GM23338 (cell line): ENCODE data around the gene PRSS56. TPM values are rescaled to one million over a fixed set of nuclear protein-coding genes. Genes with fewer than 3 reads are reported as not detected.

Experiments used
- ATAC-seq: fragments of 200-7000 bp; cut with Tn5 transposase; 3 replicates; pipeline ENCODE4 v1.9.1; 2020
- DNase-seq: peaks from one replicate; pipeline ENCODE4 v3.0.0-alpha.2; 2015; ENCODE audit warnings: low spot score
- H2AFZ ChIP-seq: fragments of 200-600 bp; sonication (generic); 2 replicates; pipeline ENCODE4 v1.8.0; 2016; ENCODE audit warnings: antibody characterized with exemption, mild to moderate bottlenecking, moderate library complexity
- H3F3A ChIP-seq: fragments of 200-600 bp; sonication (generic); replicated peaks from 2 replicates; pipeline ENCODE4 v1.8.0; 2017; ENCODE audit warnings: antibody characterized with exemption, mixed run types, low read depth
- H3K27ac ChIP-seq: fragments of 200-600 bp; sonication (generic); 2 replicates; pipeline ENCODE4 v1.6.1; 2016; ENCODE audit warnings: low read depth
- H3K27me3 ChIP-seq: fragments of 200-600 bp; sonication (generic); 2 replicates; pipeline ENCODE4 v1.8.0; 2016; ENCODE audit warnings: mild to moderate bottlenecking, mixed run types, moderate library complexity; ENCODE audit not compliant: insufficient read depth
- H3K36me3 ChIP-seq: fragments of 200-600 bp; sonication (generic); 2 replicates; pipeline ENCODE4 v1.8.0; 2016; ENCODE audit warnings: mild to moderate bottlenecking; ENCODE audit not compliant: insufficient read depth
- H3K4me1 ChIP-seq: fragments of 200-600 bp; sonication (generic); 2 replicates; pipeline ENCODE4 v1.8.0; 2016; ENCODE audit warnings: mild to moderate bottlenecking, moderate library complexity; ENCODE audit not compliant: insufficient read depth
- H3K4me2 ChIP-seq: fragments of 200-600 bp; sonication (generic); 2 replicates; pipeline ENCODE4 v1.7.1; 2017; ENCODE audit warnings: mixed run types
- H3K4me3 ChIP-seq: fragments of 200-600 bp; sonication (generic); 2 replicates; pipeline ENCODE4 v1.6.1; 2016; ENCODE audit warnings: mixed run types
- H3K79me2 ChIP-seq: fragments of 200-600 bp; sonication (generic); replicated peaks from 2 replicates; pipeline ENCODE4 v1.8.0; 2017; ENCODE audit warnings: mild to moderate bottlenecking; ENCODE audit not compliant: insufficient read depth
- H3K9me2 ChIP-seq: fragments of 200-600 bp; sonication (generic); 2 replicates; pipeline ENCODE4 v1.8.0; 2017; ENCODE audit not compliant: insufficient read depth
- H4K20me1 ChIP-seq: fragments of 200-600 bp; sonication (generic); replicated peaks from 2 replicates; pipeline ENCODE4 v1.8.0; 2017; ENCODE audit warnings: mild to moderate bottlenecking; ENCODE audit not compliant: insufficient read depth
- H3K27ac Mint-ChIP-seq: 2 replicates; pipeline ENCODE4 v1.8.0; 2020; ENCODE audit warnings: inconsistent platforms, mild to moderate bottlenecking, moderate library complexity, mixed read lengths
- H3K27me3 Mint-ChIP-seq: 3 replicates; pipeline ENCODE4 v1.8.0; 2022; ENCODE audit warnings: low read depth, mild to moderate bottlenecking, moderate library complexity, mixed read lengths, inconsistent platforms; ENCODE audit not compliant: insufficient read depth, poor library complexity
- H3K36me3 Mint-ChIP-seq: 3 replicates; pipeline ENCODE4 v1.8.0; 2021; ENCODE audit warnings: low read depth, mild to moderate bottlenecking, inconsistent platforms, moderate library complexity, mixed read lengths
- H3K4me1 Mint-ChIP-seq: 3 replicates; pipeline ENCODE4 v1.8.0; 2020; ENCODE audit warnings: mild to moderate bottlenecking, inconsistent platforms, mixed read lengths
- H3K4me3 Mint-ChIP-seq: 3 replicates; pipeline ENCODE4 v1.8.0; 2021; ENCODE audit warnings: moderate library complexity, mild to moderate bottlenecking, inconsistent platforms, mixed read lengths
- H3K9me3 Mint-ChIP-seq: 3 replicates; pipeline ENCODE4 v1.8.0; 2020; ENCODE audit warnings: moderate library complexity, mild to moderate bottlenecking, inconsistent platforms, mixed read lengths
- CREB1 ChIP-seq: fragments of 250-450 bp; sonication (Bioruptor Pico); IDR thresholded peaks from 2 replicates; pipeline ENCODE4 v1.5.0; 2020; ENCODE audit warnings: low read depth, mild to moderate bottlenecking, moderate library complexity
- ETS1 ChIP-seq: IDR thresholded peaks from 2 replicates; pipeline ENCODE4 v1.6.1; 2016; ENCODE audit warnings: antibody characterized with exemption
- EZH2 ChIP-seq: fragments of 200-600 bp; sonication (generic); IDR thresholded peaks from one replicate; pipeline ENCODE4 v1.8.0; 2017; ENCODE audit warnings: antibody characterized with exemption, mild to moderate bottlenecking, low read depth; ENCODE audit not compliant: unreplicated experiment
- JUNB ChIP-seq: IDR thresholded peaks from one replicate; pipeline ENCODE4 v1.6.1; 2016; ENCODE audit warnings: antibody characterized with exemption; ENCODE audit not compliant: unreplicated experiment
- REST ChIP-seq: IDR thresholded peaks from one replicate; pipeline ENCODE4 v1.6.1; 2018; ENCODE audit warnings: antibody characterized with exemption; ENCODE audit not compliant: unreplicated experiment
- STAT1 ChIP-seq: IDR thresholded peaks from one replicate; pipeline ENCODE4 v1.6.1; 2016; ENCODE audit warnings: antibody characterized with exemption; ENCODE audit not compliant: unreplicated experiment
- ZNF331 ChIP-seq: fragments of 250-450 bp; sonication (Bioruptor Pico); IDR thresholded peaks from 2 replicates; pipeline ENCODE4 v1.5.0; 2020; ENCODE audit warnings: low read depth, mild to moderate bottlenecking, moderate library complexity
- ZNF462 ChIP-seq: fragments of 250-450 bp; sonication (Bioruptor Pico); IDR thresholded peaks from 2 replicates; pipeline ENCODE4 v1.5.0; 2020; ENCODE audit warnings: mild to moderate bottlenecking, moderate library complexity
- polyA plus RNA-seq: library from polyadenylated mRNA; unstranded; fragments of >200 nt; fragmentation: Nextera tagmentation; extraction: Ambion mirVana; gene quantifications from 2 replicates; pipeline ENCODE4 v1.2.1, GENCODE V29; 2016
- total RNA-seq: library from RNA; depleted of rRNA; stranded (reverse); fragments of >200 nt; shearing (Covaris generic); gene quantifications from 2 replicates; pipeline ENCODE4 v1.2.3, GENCODE V29; 2014

The PRSS56 gene
- total and polyA plus RNA-seq, 2 experiments from 2014 or later: 0.27 to 0.31 TPM

- H3K79me2 ChIP-seq: peaks cover 7% of the 10 kb centered on the region
- Mint-ChIP-seq H3K4me3 (no peak overlapping the region), H3K27ac (no peak overlapping the region), H3K36me3 (peaks cover 5% of the 10 kb centered on the region; the same call in 2 of the 3 replicates), H3K9me3 (no peaks in the 10 kb centered on the region), H3K4me1 (peaks cover 25% of the 10 kb centered on the region), H3K27me3 (peaks cover 12% of the 10 kb centered on the region)
- DNase-seq: no peak
- H3F3A ChIP-seq: no peaks in the 10 kb centered on the region
- peaks cover 4% of the 10 kb centered on the region; the same call in 1 of the 2 replicates for H3K4me1 ChIP-seq
- H4K20me1 ChIP-seq: no peaks in the 10 kb centered on the region
- no peak overlapping the region for H2AFZ ChIP-seq
- TF ChIP-seq REST (no peak), EZH2 (no peak), JUNB (no peak), STAT1 (no peak), CREB1 (CRISPR knock-in tag) (no peak), ZNF331 (CRISPR knock-in tag) (no peak), ZNF462 (CRISPR knock-in tag) (no peak), ETS1 (no peak)
- no peak overlapping the region for H3K27ac ChIP-seq
- H3K36me3 ChIP-seq: no peaks in the 10 kb centered on the region
- H3K27me3 ChIP-seq: no peaks in the 10 kb centered on the region
- no peaks in the 10 kb centered on the region for H3K9me2 ChIP-seq
- no peak overlapping the region for H3K4me2 ChIP-seq
- no peak for ATAC-seq
- no peak overlapping the region for H3K4me3 ChIP-seq
These were observed 21.9 kb downstream of the PRSS56 start for GRCh38 chr2:232541961-232542714.
